Keratinocyte (primary cell): Measurements from ENCODE around the gene STRADA. TPM values are rescaled to one million over a fixed set of nuclear protein-coding genes. Genes with fewer than 3 reads are reported as not detected.

Experiments used
- DNase-seq: peaks from one replicate; pipeline ENCODE4 v3.0.0-alpha.2; 2011; ENCODE audit warnings: low read depth, missing footprints, low spot score
- FAIRE-seq: peaks from 2 replicates; lab custom pipeline; 2011; peaks lifted over from hg19 to GRCh38; lab: Jason Lieb, UNC
- H2AFZ ChIP-seq: 2 replicates; pipeline ENCODE4 v1.6.0; 2012; ENCODE audit warnings: low read length, control low read depth, inconsistent platforms; ENCODE audit not compliant: control insufficient read depth
- H3K27ac ChIP-seq: 2 replicates; pipeline ENCODE4 v1.5.1; 2011; ENCODE audit warnings: low read length; ENCODE audit not compliant: control insufficient read depth, insufficient read depth
- H3K27me3 ChIP-seq: 3 replicates; pipeline ENCODE4 v1.6.0; 2011; ENCODE audit warnings: low read length; ENCODE audit not compliant: control insufficient read depth, insufficient read depth; ENCODE audit errors: extremely low read depth
- H3K36me3 ChIP-seq, 2 experiments: 2 replicates in 1 of 2; 3 replicates in 1 of 2; pipeline ENCODE4 v1.5.1; 2011; ENCODE audit warnings: low read length in 2 of 2, mild to moderate bottlenecking in 1 of 2; ENCODE audit not compliant: control insufficient read depth in 2 of 2, insufficient read depth in 2 of 2; ENCODE audit errors: extremely low read depth in 1 of 2
- H3K4me1 ChIP-seq: 3 replicates; pipeline ENCODE4 v1.5.1; 2011; ENCODE audit warnings: low read length; ENCODE audit not compliant: control insufficient read depth, insufficient read depth; ENCODE audit errors: extremely low read depth
- H3K4me2 ChIP-seq: 3 replicates; pipeline ENCODE4 v1.6.0; 2011; ENCODE audit warnings: low read depth, low read length; ENCODE audit not compliant: control insufficient read depth, insufficient read depth; ENCODE audit errors: extremely low read depth
- H3K4me3 ChIP-seq, 3 experiments: fragments of 200-600 bp in 1 of 3; sonication (generic) in 1 of 3; 2 replicates in 2 of 3; 3 replicates in 1 of 3; pipeline ENCODE4 v1.5.1; 2011 to 2016; ENCODE audit warnings: low read length in 3 of 3, mild to moderate bottlenecking in 3 of 3, control low read depth in 2 of 3, inconsistent platforms in 1 of 3, low read depth in 1 of 3, mixed read lengths in 1 of 3, mixed run types in 1 of 3, moderate library complexity in 1 of 3; ENCODE audit not compliant: control insufficient read depth in 2 of 3, insufficient read depth in 2 of 3; ENCODE audit errors: extremely low read depth in 1 of 3
- H3K79me2 ChIP-seq: 2 replicates; pipeline ENCODE4 v1.6.0; 2012; ENCODE audit warnings: low read length; ENCODE audit not compliant: control insufficient read depth, insufficient read depth
- H3K9ac ChIP-seq: 3 replicates; pipeline ENCODE4 v1.6.0; 2011; ENCODE audit warnings: low read length; ENCODE audit not compliant: control insufficient read depth, insufficient read depth; ENCODE audit errors: extremely low read depth
- H3K9me1 ChIP-seq: 3 replicates; pipeline ENCODE4 v1.6.0; 2011; ENCODE audit warnings: low read length; ENCODE audit not compliant: control insufficient read depth, insufficient read depth; ENCODE audit errors: extremely low read depth
- H3K9me3 ChIP-seq: 2 replicates; pipeline ENCODE4 v1.5.1; 2012; ENCODE audit warnings: low read depth, low read length; ENCODE audit not compliant: control insufficient read depth
- H4K20me1 ChIP-seq: 3 replicates; pipeline ENCODE4 v1.6.0; 2011; ENCODE audit warnings: low read length; ENCODE audit not compliant: control insufficient read depth, insufficient read depth; ENCODE audit errors: extremely low read depth
- EZH2 ChIP-seq: IDR thresholded peaks from one replicate; pipeline ENCODE4 v1.6.1; 2012; ENCODE audit warnings: inconsistent platforms, mild to moderate bottlenecking, low read length, moderate library complexity
- dilution Hi-C: fragments of 300-500 bp; cut with MboI; formaldehyde crosslinking; loops from one replicate; pipeline ENCODE4 v1.7.0; 2020; ENCODE audit warnings: low sequenced_read_pairs; ENCODE audit not compliant: extremely low pct_ligation_motif_present
- polyA plus RNA-seq, 5 experiments: library from polyadenylated mRNA; depleted of rRNA in 3 of 5; stranded (reverse) in 3 of 5; stranded (forward) in 1 of 5; unstranded in 1 of 5; fragments of >200 nt; gene quantifications; 1 replicate in 1 of 5; 2 replicates in 3 of 5; 3 replicates in 1 of 5; pipeline versions ENCODE4 v1.2.1 to v1.2.3, GENCODE V29; 2011 to 2012; ENCODE audit warnings: missing spikeins in 2 of 5, low read depth in 1 of 5, low replicate concordance in 1 of 5
- TF ChIP-seq, protein P1 (sequence below), 3 experiments: IDR thresholded peaks in 1 of 3; conservative IDR thresholded peaks in 1 of 3; optimal IDR thresholded peaks in 1 of 3; 2 replicates in 2 of 3; 3 replicates in 1 of 3; pipeline versions ENCODE3 to v1.5.1; 2011; ENCODE audit warnings: low read length in 3 of 3, mild to moderate bottlenecking in 3 of 3, moderate library complexity in 2 of 3, control low read depth in 1 of 3, inconsistent platforms in 1 of 3; ENCODE audit not compliant: insufficient read depth in 2 of 3; ENCODE audit errors: extremely low read depth in 1 of 3

STRADA gene
- polyA plus RNA-seq, 1 donor (not counting 4 experiments of a cell fraction or from before 2014, with no cell fraction given): 25.9 TPM

- dilution Hi-C loops: no loop called here
- no peak overlapping the region for H2AFZ ChIP-seq
- H3K4me2 ChIP-seq: no peak overlapping the region
- H3K27ac ChIP-seq: no peak overlapping the region
- DNase-seq (no peak), FAIRE-seq (no peak)
- no peaks in the 10 kb centered on the region for H3K9me3 ChIP-seq
- H3K27me3 ChIP-seq: no peaks in the 10 kb centered on the region
- H3K9ac ChIP-seq: no peak overlapping the region
- H3K79me2 ChIP-seq: no peaks in the 10 kb centered on the region
- TF ChIP-seq, protein P1, sequence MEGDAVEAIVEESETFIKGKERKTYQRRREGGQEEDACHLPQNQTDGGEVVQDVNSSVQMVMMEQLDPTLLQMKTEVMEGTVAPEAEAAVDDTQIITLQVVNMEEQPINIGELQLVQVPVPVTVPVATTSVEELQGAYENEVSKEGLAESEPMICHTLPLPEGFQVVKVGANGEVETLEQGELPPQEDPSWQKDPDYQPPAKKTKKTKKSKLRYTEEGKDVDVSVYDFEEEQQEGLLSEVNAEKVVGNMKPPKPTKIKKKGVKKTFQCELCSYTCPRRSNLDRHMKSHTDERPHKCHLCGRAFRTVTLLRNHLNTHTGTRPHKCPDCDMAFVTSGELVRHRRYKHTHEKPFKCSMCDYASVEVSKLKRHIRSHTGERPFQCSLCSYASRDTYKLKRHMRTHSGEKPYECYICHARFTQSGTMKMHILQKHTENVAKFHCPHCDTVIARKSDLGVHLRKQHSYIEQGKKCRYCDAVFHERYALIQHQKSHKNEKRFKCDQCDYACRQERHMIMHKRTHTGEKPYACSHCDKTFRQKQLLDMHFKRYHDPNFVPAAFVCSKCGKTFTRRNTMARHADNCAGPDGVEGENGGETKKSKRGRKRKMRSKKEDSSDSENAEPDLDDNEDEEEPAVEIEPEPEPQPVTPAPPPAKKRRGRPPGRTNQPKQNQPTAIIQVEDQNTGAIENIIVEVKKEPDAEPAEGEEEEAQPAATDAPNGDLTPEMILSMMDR (optimal IDR thresholded peaks at IDR 0.05 in 1 of 3, IDR thresholded peaks at IDR 0.05 in 1 of 3, conservative IDR thresholded peaks at IDR 0.05 in 1 of 3; ENCODE audit: extremely low read depth in 1 of 3, insufficient read depth in 2 of 3, low read length in 3 of 3): no peak
- no peak for TF ChIP-seq EZH2
- H3K4me3 ChIP-seq: no peak overlapping the region
- no peaks in the 10 kb centered on the region for H3K4me1 ChIP-seq
- H4K20me1 ChIP-seq: no peaks in the 10 kb centered on the region
- H3K36me3 ChIP-seq: peaks cover 18 to 40% of the 10 kb centered on the region in 2 experiments
- H3K9me1 ChIP-seq: no peaks in the 10 kb centered on the region
Measured at GRCh38 chr17:63752707-63753106, 11.1 kb upstream of the STRADA start.

GRCh38 chr17:63751806-63752205 lies 10.2 kb upstream of the STRADA start:
- no peak for TF ChIP-seq EZH2
- TF ChIP-seq, protein P1 (optimal IDR thresholded peaks at IDR 0.05 in 1 of 3, IDR thresholded peaks at IDR 0.05 in 1 of 3, conservative IDR thresholded peaks at IDR 0.05 in 1 of 3; ENCODE audit: extremely low read depth in 1 of 3, insufficient read depth in 2 of 3, low read length in 3 of 3): no peak
- H3K4me1 ChIP-seq: no peaks in the 10 kb centered on the region
- FAIRE-seq (no peak), DNase-seq (no peak)
- no peaks in the 10 kb centered on the region for H3K27me3 ChIP-seq
- no peak overlapping the region for H3K4me2 ChIP-seq
- dilution Hi-C loops: no loop called here
- H3K4me3 ChIP-seq: no peak overlapping the region
- no peak overlapping the region for H2AFZ ChIP-seq
- no peak overlapping the region for H3K27ac ChIP-seq
- no peaks in the 10 kb centered on the region for H3K9me3 ChIP-seq
- no peaks in the 10 kb centered on the region for H3K79me2 ChIP-seq
- peaks cover 18 to 43% of the 10 kb centered on the region in 2 experiments for H3K36me3 ChIP-seq
- no peak overlapping the region for H3K9ac ChIP-seq
- H4K20me1 ChIP-seq: no peaks in the 10 kb centered on the region
- no peaks in the 10 kb centered on the region for H3K9me1 ChIP-seq
